EH (cell line): ENCODE data around the gene FBXL22.

Experiments
- DNase-seq: peaks from one replicate; pipeline ENCODE4 v3.0.0-alpha.2; 2015; ENCODE audit warnings: low read depth

The FBXL22 gene

GRCh38 chr15:63593705-63594671, 3.2 kb upstream of the FBXL22 start:
- no peak for DNase-seq

- DNase-seq = no peak
Observed at GRCh38 chr15:63595065-63595464, 2.1 kb upstream of the FBXL22 start.

GRCh38 chr15:63595688-63596087, 1.5 kb upstream of the FBXL22 start:
- DNase-seq = no peak

- DNase-seq = no peak
Observed at GRCh38 chr15:63596676-63597037, 530 bp upstream of the FBXL22 start.

- DNase-seq = no peak
Observed at GRCh38 chr15:63597821-63598220, 634 bp downstream of the FBXL22 start.

- DNase-seq = no peak
Observed at GRCh38 chr15:63598473-63599400, 1.6 kb downstream of the FBXL22 start.

- peak; percentile 18 for DNase-seq
Observed at GRCh38 chr15:63599401-63600000, 2.3 kb downstream of the FBXL22 start.

GRCh38 chr15:63600001-63600615, 2.9 kb downstream of the FBXL22 start:
- no peak for DNase-seq

- peak; percentile 92 for DNase-seq
Observed at GRCh38 chr15:63600616-63601025, 3.4 kb downstream of the FBXL22 start.

- DNase-seq = peak; percentile 46
Observed at GRCh38 chr15:63601026-63601703, 4.0 kb downstream of the FBXL22 start.

- no peak for DNase-seq
Observed at GRCh38 chr15:63601704-63602185, 4.6 kb downstream of the FBXL22 start.

- DNase-seq = no peak
Observed at GRCh38 chr15:63602595-63602994, 5.4 kb downstream of the FBXL22 start.

- DNase-seq = no peak
Observed at GRCh38 chr15:63603516-63603915, 6.3 kb downstream of the FBXL22 start.

GRCh38 chr15:63604281-63604680, 7.1 kb downstream of the FBXL22 start:
- DNase-seq = no peak

GRCh38 chr15:63605036-63605435, 7.8 kb downstream of the FBXL22 start:
- no peak for DNase-seq

- DNase-seq = no peak
Observed at GRCh38 chr15:63605816-63606215, 8.6 kb downstream of the FBXL22 start.

- DNase-seq = no peak
Observed at GRCh38 chr15:63606308-63606707, 9.1 kb downstream of the FBXL22 start.

- no peak for DNase-seq
Observed at GRCh38 chr15:63608989-63609388, 11.8 kb downstream of the FBXL22 start.

GRCh38 chr15:63609448-63609847, 12.3 kb downstream of the FBXL22 start:
- DNase-seq = no peak

- DNase-seq = peak; percentile 85
Observed at GRCh38 chr15:63610209-63610841, 13.1 kb downstream of the FBXL22 start.

GRCh38 chr15:63611177-63611576, 14.0 kb downstream of the FBXL22 start:
- DNase-seq = no peak
